GM12878 (cell line): ENCODE results near the gene STEAP1B. TPM values are rescaled to one million over a fixed set of nuclear protein-coding genes. Genes with fewer than 3 reads are reported as not detected.

Source experiments
- ATAC-seq: fragments of 200-7000 bp; cut with Tn5 transposase; 3 replicates; pipeline ENCODE4 v1.9.1; 2020; ENCODE audit warnings: mild to moderate bottlenecking, moderate library complexity
- BruUV-seq: library from RNA; stranded (reverse); fragments of 400-500 nt; replicated peaks from 2 replicates; lab custom pipeline; 2021; lab: Mats Ljungman, UMichigan
- CTCF ChIA-PET: fragments of 300-600 bp; sonication (Branson Sonifier 250); formaldehyde crosslinking; extraction: SDS; loops from one replicate; lab custom pipeline; 2021; ENCODE audit warnings: inconsistent platforms; lab: Yijun Ruan, JAX
- POLR2A ChIA-PET: fragments of 350-600 bp; formaldehyde crosslinking; extraction: SDS; loops from one replicate; lab custom pipeline; 2021; ENCODE audit warnings: inconsistent platforms; lab: Charles Lee
- RAD21 ChIA-PET: fragments of 300-600 bp; sonication (Branson Sonifier 250); formaldehyde crosslinking; loops from one replicate; lab custom pipeline; 2023; ENCODE audit warnings: antibody characterized with exemption; ENCODE audit not compliant: unreplicated experiment; lab: Charles Lee
- SMC1A ChIA-PET: fragments of 300-600 bp; sonication (Branson Sonifier 250); formaldehyde crosslinking; loops from one replicate; lab custom pipeline; 2023; ENCODE audit not compliant: unreplicated experiment, uncharacterized antibody; lab: Charles Lee
- DNase-seq: peaks from one replicate; pipeline ENCODE4 v3.0.0-alpha.2; 2011; ENCODE audit warnings: low read depth, low spot score
- FAIRE-seq: peaks from 3 replicates; lab custom pipeline; 2011; peaks lifted over from hg19 to GRCh38; lab: Jason Lieb, UNC
- H2AFZ ChIP-seq: 2 replicates; pipeline ENCODE4 v1.6.0; 2011; ENCODE audit warnings: low read depth, low read length, control low read depth; ENCODE audit not compliant: control insufficient read depth
- H3K27ac ChIP-seq: 2 replicates; pipeline ENCODE4 v1.5.1; 2011; ENCODE audit warnings: control low read depth; ENCODE audit not compliant: control insufficient read depth, insufficient read depth
- H3K27me3 ChIP-seq, 2 experiments: replicated peaks in 1 of 2; 2 replicates each; pipeline versions ENCODE4 v1.6.0 to v1.6.1; 2011; ENCODE audit warnings: low read length in 1 of 2; ENCODE audit not compliant: control insufficient read depth in 2 of 2, insufficient read depth in 2 of 2
- H3K36me3 ChIP-seq, 2 experiments: 2 replicates each; pipeline ENCODE4 v1.5.1; 2011; ENCODE audit warnings: low read length in 1 of 2; ENCODE audit not compliant: control insufficient read depth in 2 of 2, insufficient read depth in 2 of 2
- H3K4me1 ChIP-seq: 2 replicates; pipeline ENCODE4 v1.6.1; 2011; ENCODE audit warnings: mild to moderate bottlenecking, low read length, moderate library complexity, mixed read lengths; ENCODE audit not compliant: control insufficient read depth, insufficient read depth
- H3K4me2 ChIP-seq: 2 replicates; pipeline ENCODE4 v1.6.0; 2011; ENCODE audit warnings: control low read depth; ENCODE audit not compliant: control insufficient read depth, insufficient read depth
- H3K4me3 ChIP-seq: fragments of 200-600 bp; sonication (generic); 2 replicates; pipeline ENCODE4 v1.5.1; 2016
- H3K79me2 ChIP-seq: 2 replicates; pipeline ENCODE4 v1.6.0; 2011; ENCODE audit warnings: low read length; ENCODE audit not compliant: control insufficient read depth, insufficient read depth
- H3K9ac ChIP-seq: 2 replicates; pipeline ENCODE4 v1.8.0; 2011; ENCODE audit warnings: low read length, control low read depth, mixed read lengths; ENCODE audit not compliant: control insufficient read depth, insufficient read depth
- H3K9me3 ChIP-seq: replicated peaks from 3 replicates; pipeline ENCODE4 v1.5.1; 2011; ENCODE audit warnings: mild to moderate bottlenecking, low read length; ENCODE audit not compliant: control insufficient read depth, insufficient read depth
- H4K20me1 ChIP-seq: 2 replicates; pipeline ENCODE4 v1.6.0; 2011; ENCODE audit not compliant: control insufficient read depth, insufficient read depth
- JUND ChIP-seq: IDR thresholded peaks from 2 replicates; pipeline ENCODE4 v1.6.1; 2012; ENCODE audit warnings: low read depth, mild to moderate bottlenecking, low read length, improper control_type of control experiment, moderate library complexity
- MLLT1 ChIP-seq: fragments of 450-650 bp; IDR thresholded peaks from 2 replicates; pipeline ENCODE4 v1.6.1; 2016; ENCODE audit warnings: mild to moderate bottlenecking
- MTA2 ChIP-seq: fragments of 450-650 bp; IDR thresholded peaks from 2 replicates; pipeline ENCODE4 v1.6.1; 2016; ENCODE audit warnings: low read depth, mild to moderate bottlenecking, moderate library complexity
- NR2C2 ChIP-seq: IDR thresholded peaks from 2 replicates; pipeline ENCODE4 v1.6.1; 2011; ENCODE audit warnings: borderline replicate concordance, low read depth; ENCODE audit not compliant: control insufficient read depth, insufficient read length
- NR2F1 ChIP-seq: fragments of 450-650 bp; conservative IDR thresholded peaks from 2 replicates; pipeline ENCODE4 v1.6.1; 2017; ENCODE audit warnings: mild to moderate bottlenecking
- SMARCA5 ChIP-seq: fragments of 450-650 bp; IDR thresholded peaks from 2 replicates; pipeline ENCODE4 v1.6.1; 2017; ENCODE audit warnings: mild to moderate bottlenecking
- TCF12 ChIP-seq: IDR thresholded peaks from 2 replicates; pipeline ENCODE4 v1.6.1; 2011; ENCODE audit warnings: low read depth, mild to moderate bottlenecking, low read length
- YY1 ChIP-seq: IDR thresholded peaks from 2 replicates; pipeline ENCODE4 v1.6.1; 2011; ENCODE audit warnings: low read depth, mild to moderate bottlenecking, low read length
- ZNF217 ChIP-seq: fragments of 450-650 bp; IDR thresholded peaks from 2 replicates; pipeline ENCODE4 v1.6.1; 2017; ENCODE audit warnings: antibody characterized with exemption, mild to moderate bottlenecking
- in situ Hi-C: fragments of 300-500 bp; cut with MboI; formaldehyde crosslinking; loops from 9 replicates; pipeline ENCODE4 v1.14.3; 2018; ENCODE audit warnings: mixed read lengths
- intact Hi-C: fragments of 100-400 bp; cut with micrococcal nuclease; formaldehyde crosslinking; loops from one replicate; pipeline ENCODE4 v1.14.2; 2022; ENCODE audit not compliant: unreplicated experiment
- polyA plus RNA-seq, 11 experiments: library from polyadenylated mRNA; depleted of rRNA in 4 of 11; unstranded in 6 of 11; stranded (reverse) in 5 of 11; fragments of >200 nt; fragmentation: Nextera tagmentation in 4 of 11; fragmentation: Illumina TruSeq in 1 of 11; extraction: Ambion mirVana in 4 of 11; extraction: Trizol in 1 of 11; gene quantifications; 1 replicate in 1 of 11; 2 replicates in 10 of 11; pipeline versions ENCODE4 v1.2.1 to v1.2.3, GENCODE V29; 2011 to 2016; ENCODE audit warnings: inconsistent platforms in 2 of 11, missing spikeins in 2 of 11, low read depth in 1 of 11
- total RNA-seq, 4 experiments: library from RNA; depleted of rRNA in 3 of 4; stranded (reverse); fragments of >200 nt in 3 of 4; fragmentation: Illumina TruSeq in 1 of 4; extraction: Trizol in 1 of 4; gene quantifications; 2 replicates each; pipeline versions ENCODE4 v1.2.1 to v1.2.3, GENCODE V29; 2013 to 2021
- TF ChIP-seq, protein P1 (sequence below): fragments of 450-650 bp; IDR thresholded peaks from 2 replicates; pipeline ENCODE4 v1.6.1; 2017; ENCODE audit warnings: mild to moderate bottlenecking, low read depth, inconsistent platforms; ENCODE audit not compliant: poor library complexity, severe bottlenecking

The STEAP1B gene
- total and polyA plus RNA-seq, 10 of the 15 experiments (the other 5 are each of a cell fraction or from before 2014, with no cell fraction given): 0.14 TPM; not detected in 9

DNA sequence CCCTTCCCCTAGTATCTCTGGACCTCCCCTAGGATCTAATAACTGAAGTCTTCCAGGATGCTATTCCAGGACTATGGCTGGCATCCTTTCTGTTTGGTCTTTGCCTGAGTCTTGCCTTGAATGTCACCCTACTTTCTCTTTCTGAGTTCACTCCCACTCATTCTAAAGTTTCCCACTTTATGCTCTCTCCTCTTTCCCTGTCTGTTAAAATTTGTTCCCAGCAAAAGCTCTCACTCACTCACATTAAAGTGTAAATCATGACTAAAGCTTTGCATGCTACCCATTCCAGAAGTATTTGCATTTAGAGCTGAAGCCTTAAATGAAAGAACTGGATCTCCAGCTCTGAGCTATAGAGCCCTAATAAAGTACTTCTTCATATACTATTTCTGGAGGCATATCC lies 100.9 kb downstream of the STEAP1B start:
- ChIA-PET POLR2A (no interaction called here), SMC1A (interaction anchor here (1.3 kb wide), 1 partner anchor 289 kb away, joined by 3 read pairs; no protein-coding TSS in a partner anchor), CTCF (no interaction called here), RAD21 (interaction anchor here (0.5 kb wide), 1 partner anchor 43 kb away, joined by 3 read pairs; no protein-coding TSS in a partner anchor)
- H3K9ac ChIP-seq: no peak overlapping the region
- ATAC-seq (no peak), DNase-seq (no peak), FAIRE-seq (no peak)
- no peaks in the 10 kb centered on the region for H4K20me1 ChIP-seq
- intact Hi-C loops (no loop called here), in situ Hi-C loops (no loop called here)
- TF ChIP-seq, protein P1, sequence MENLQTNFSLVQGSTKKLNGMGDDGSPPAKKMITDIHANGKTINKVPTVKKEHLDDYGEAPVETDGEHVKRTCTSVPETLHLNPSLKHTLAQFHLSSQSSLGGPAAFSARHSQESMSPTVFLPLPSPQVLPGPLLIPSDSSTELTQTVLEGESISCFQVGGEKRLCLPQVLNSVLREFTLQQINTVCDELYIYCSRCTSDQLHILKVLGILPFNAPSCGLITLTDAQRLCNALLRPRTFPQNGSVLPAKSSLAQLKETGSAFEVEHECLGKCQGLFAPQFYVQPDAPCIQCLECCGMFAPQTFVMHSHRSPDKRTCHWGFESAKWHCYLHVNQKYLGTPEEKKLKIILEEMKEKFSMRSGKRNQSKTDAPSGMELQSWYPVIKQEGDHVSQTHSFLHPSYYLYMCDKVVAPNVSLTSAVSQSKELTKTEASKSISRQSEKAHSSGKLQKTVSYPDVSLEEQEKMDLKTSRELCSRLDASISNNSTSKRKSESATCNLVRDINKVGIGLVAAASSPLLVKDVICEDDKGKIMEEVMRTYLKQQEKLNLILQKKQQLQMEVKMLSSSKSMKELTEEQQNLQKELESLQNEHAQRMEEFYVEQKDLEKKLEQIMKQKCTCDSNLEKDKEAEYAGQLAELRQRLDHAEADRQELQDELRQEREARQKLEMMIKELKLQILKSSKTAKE: no peak
- TF ChIP-seq TCF12 (no peak), NR2F1 (no peak), MTA2 (no peak), ZNF217 (no peak), MLLT1 (no peak), JUND (no peak), SMARCA5 (no peak), NR2C2 (no peak), YY1 (no peak)
- H3K36me3 ChIP-seq: no peaks in the 10 kb centered on the region
- H3K4me3 ChIP-seq: no peak overlapping the region
- no peaks in the 10 kb centered on the region for H3K79me2 ChIP-seq
- no peak overlapping the region for H2AFZ ChIP-seq
- H3K9me3 ChIP-seq: no peaks in the 10 kb centered on the region; the same call in 2 of the 3 replicates
- no peak overlapping the region for H3K27ac ChIP-seq
- H3K27me3 ChIP-seq: no peaks in the 10 kb centered on the region
- no peak overlapping the region for H3K4me2 ChIP-seq
- peaks cover 17% of the 10 kb centered on the region for H3K4me1 ChIP-seq
- no TSS peak for BruUV-seq
